ENCODE measurements around the gene DCTN3.

The DCTN3 gene

GRCh38 chr9:34620061-34620994 is at the start of gene DCTN3:
Gene DCTN3, minus strand, starts transcription at chr9:34620495. Its CDS starts 31 bp downstream, at chr9:34620464.
- peak; percentile 83 to 85 (median 85) for DNase-seq (ENCODE audit: low read depth in 2 of 3, low spot score in 1 of 3)

GRCh38 chr9:34665381-34666250 is 45.3 kb upstream of the DCTN3 start:
- peak; percentile 71 to 76 (median 76) for DNase-seq (ENCODE audit: low read depth in 2 of 3, low spot score in 1 of 3)

- DNase-seq (ENCODE audit: low read depth in 2 of 3, low spot score in 1 of 3), result no peak
Measured at GRCh38 chr9:34665067-34665380, 44.7 kb upstream of the DCTN3 start.

DNA sequence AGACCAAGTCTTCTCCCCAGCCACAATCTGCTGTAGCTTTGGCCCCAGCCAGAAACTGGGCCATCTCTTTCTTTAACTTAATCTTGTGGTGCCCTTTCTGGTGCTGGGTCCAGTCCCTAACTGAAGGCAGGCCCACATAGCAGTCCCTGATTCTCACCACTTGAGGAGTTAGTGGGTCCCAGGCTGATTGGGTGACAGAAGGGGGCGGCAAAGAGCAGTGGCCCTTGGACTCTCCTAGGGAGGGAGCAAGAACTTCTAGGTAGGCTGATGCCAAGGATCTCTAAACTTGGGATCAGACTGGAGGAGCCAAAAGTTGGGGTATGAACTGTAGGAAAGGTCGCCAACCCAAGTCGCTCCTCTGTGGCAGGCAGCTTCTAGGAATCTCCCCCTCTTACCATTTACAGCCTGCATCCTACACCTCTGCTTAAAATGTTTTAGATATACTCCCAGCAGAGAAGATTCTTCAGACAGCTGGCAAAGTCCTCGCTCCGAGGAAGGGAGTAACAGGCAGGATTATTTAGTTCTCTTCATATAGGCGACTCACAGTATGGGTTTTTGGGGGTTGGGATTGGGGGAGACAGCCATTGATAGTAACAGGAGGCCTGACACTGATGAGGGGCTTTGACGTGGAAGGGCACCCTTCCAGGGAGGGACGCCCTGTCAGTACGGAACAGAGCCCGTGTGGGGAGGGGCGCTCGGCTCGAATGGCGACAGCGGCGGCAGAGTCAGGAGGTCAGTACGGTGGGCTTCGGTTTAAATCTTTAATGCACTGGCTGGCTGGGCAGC is 44.2 kb upstream of the DCTN3 start:
- DNase-seq (ENCODE audit: low read depth in 2 of 3, low spot score in 1 of 3), result peak; percentile 49 to 69 (median 61)

- no peak for DNase-seq (ENCODE audit: low read depth in 2 of 3, low spot score in 1 of 3)
Measured at GRCh38 chr9:34663303-34663605, 43.0 kb upstream of the DCTN3 start.

DNA sequence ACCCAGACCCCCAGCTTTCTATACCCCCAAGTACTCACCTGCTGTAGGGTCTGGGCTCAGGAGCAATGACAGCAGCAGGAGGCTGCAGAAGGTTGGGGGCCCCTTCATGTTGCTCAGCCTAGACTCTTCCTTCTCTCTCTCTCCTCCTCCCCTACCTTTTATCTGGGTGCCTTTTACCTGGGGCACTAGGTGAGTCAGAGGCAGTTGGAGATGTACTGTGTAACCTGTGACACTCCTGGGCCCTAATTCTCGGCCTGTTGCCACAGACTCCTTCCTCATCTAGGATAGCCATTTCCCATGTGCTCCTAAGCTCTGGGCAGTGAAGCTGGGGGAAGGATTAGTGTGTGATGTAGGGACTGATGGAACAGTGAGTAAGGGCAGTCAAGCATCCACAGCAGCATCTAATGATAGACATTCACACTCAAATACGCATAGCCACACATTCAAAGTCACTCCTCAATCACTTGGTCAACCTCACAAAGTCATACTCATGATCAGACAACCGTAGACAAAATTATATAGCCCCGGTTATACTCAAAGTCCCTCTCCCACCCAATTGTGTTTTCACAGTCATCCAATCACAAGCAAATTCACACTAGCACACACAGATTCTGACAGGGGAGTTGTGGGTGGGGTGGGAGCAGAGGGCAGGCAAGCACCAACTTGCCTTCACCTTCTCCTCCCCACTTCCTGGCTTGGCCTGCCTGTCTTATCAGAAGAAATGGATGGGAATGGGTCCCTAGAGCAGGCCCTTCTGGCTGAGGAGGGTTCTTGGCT is 42.4 kb upstream of the DCTN3 start, which contains the start of gene CCL27:
TSS of gene CCL27 (minus strand) at position 132 of the 777 bp plus-strand sequence. CDS start at position 108, 24 bp downstream.
- DNase-seq (ENCODE audit: low read depth in 2 of 3, low spot score in 1 of 3), result no peak

- DNase-seq (ENCODE audit: low read depth in 2 of 3, low spot score in 1 of 3), result no peak
Measured at GRCh38 chr9:34659592-34660253, 39.4 kb upstream of the DCTN3 start.

DNA sequence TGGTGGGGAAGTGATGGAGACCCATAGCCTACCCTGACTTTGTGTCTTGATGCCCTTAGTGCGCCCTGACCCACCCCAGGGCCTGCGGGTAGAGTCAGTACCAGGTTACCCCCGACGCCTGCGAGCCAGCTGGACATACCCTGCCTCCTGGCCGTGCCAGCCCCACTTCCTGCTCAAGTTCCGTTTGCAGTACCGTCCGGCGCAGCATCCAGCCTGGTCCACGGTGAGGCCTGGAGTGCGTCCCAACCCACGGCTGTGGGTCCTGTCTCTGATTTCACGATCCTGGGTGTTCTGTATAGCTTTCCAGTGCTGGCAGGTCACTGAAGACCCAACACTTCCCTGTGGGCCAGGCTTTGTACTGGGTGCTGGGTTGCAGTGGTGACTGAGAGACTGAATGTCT is 38.2 kb upstream of the DCTN3 start:
- no peak for DNase-seq (ENCODE audit: low read depth in 2 of 3, low spot score in 1 of 3)

DNA sequence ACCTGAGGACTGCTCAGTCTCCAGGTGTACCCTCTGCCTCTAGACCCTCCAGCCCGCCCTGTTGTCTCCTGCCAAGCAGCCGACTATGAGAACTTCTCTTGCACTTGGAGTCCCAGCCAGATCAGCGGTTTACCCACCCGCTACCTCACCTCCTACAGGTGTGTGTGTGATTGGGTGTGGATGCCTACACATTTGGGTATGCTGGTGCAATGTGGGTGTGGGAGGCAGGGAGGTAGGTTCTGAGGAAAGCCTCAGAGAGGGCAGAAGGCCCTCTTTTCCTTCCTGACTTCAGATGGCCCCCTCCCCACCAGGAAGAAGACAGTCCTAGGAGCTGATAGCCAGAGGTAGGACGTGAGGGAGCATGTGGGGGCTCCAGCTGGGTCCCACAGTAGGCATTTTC is 36.7 kb upstream of the DCTN3 start:
- DNase-seq (ENCODE audit: low read depth in 2 of 3, low spot score in 1 of 3), result no peak

DNA sequence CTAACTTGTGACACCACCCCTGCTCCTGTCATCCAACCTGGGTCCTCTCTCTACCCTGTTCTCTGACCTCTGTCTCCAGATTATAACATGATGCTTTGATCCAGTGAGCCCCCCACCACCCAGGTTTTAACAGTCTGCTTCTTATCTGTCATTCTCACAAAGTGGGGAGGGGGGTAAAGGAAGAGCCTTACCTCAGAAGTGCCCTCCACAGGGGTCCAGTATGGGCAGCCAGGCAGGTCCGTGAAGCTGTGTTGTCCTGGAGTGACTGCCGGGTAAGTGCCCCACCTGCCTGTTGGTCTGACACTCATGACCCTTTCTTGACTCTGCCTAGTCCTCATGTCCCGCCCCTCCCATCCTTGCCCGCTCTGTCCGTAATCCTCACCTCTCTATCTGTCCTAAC is 35.1 kb upstream of the DCTN3 start:
- DNase-seq (ENCODE audit: low read depth in 2 of 3, low spot score in 1 of 3), result no peak

- DNase-seq (ENCODE audit: low read depth in 2 of 3, low spot score in 1 of 3), result no peak
Measured at GRCh38 chr9:34654323-34655051, 34.2 kb upstream of the DCTN3 start.

GRCh38 chr9:34653151-34654072 is 33.1 kb upstream of the DCTN3 start:
- DNase-seq (ENCODE audit: low read depth in 2 of 3, low spot score in 1 of 3), result no peak

DNA sequence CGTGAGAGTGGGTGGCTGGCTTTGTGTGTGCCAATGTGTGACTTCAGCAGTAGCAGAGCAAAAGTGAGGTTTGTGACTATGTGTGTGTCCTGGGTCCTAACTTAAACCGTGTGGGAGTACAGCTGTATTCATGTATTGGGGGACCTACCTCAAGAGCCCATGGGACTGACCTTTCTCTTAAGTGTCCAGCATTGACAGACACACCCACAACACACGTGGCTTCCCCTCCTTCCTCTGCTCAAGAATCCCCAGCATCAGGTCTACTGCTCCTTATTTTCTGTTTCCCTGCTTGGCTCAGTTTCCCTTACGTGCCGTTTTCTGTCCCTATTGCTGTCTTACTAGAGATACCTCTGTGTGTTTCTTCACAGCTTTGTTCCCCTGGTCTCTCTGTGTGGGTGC is 32.3 kb upstream of the DCTN3 start:
- DNase-seq (ENCODE audit: low read depth in 2 of 3, low spot score in 1 of 3), result no peak

DNA sequence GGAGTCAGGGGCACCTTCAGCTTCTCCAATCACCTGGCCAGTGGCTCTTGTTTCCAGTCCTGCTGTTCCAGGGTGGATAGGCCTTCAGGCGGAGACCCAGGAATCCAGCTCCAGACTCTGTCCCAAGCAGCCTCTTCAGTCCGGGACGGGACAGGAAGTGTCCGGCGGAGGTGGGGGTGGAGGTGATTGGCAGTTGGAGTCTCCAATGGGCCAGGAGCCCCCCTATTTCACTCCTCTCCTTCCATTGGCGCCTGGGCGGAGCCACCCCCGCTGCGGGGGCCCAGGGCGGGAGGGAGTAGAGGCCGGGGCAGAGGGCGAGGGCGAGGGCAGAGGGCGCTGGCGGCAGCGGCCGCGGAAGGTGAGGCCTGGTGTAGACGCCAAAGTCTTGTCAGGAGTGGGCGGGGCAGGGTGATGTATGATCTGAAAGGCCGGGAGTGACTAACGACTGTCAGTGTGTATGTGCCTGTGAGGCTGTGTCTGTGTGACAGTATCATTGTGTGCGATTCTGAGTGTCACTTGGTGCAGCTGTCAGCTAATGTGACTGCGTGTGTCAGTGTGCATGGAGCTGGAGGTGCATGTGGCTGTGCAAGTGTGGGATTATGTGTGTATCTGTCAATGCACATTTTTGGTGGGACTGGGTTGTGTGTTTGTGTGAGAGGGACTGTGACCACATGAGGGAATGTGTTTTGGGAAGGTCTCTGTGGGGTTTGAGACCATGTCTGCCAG is 31.7 kb upstream of the DCTN3 start, which contains the start of gene IL11RA:
TSS of gene IL11RA (plus strand) at position 310 of the 726 bp plus-strand sequence. CDS start 3,033 bp downstream, outside the sequence.
- peak in 2 of 3 donors; percentile 47 to 53 for DNase-seq (ENCODE audit: low read depth in 2 of 3, low spot score in 1 of 3)

DNA sequence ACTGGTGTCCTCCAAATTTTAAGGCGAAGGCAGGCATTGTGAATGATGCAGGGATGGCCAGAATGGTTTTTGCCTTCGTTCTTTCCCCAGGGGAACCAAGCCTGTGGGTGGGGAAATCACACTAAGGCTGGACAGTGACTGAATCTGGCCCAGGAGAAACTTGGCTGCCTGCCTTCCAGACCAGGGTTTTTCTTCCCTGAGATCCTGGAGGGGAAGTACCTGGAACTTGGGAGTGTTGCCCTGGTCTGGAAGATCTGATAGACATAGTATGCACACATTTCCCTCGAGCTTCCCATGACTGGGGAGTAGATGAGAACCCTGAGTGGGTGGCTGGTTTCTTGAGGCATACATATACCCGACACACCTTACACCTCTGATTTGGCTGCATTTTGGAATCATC is 31.0 kb upstream of the DCTN3 start:
- DNase-seq (ENCODE audit: low read depth in 2 of 3, low spot score in 1 of 3), result no peak

- no peak for DNase-seq (ENCODE audit: low read depth in 2 of 3, low spot score in 1 of 3)
Measured at GRCh38 chr9:34650816-34651215, 30.5 kb upstream of the DCTN3 start.

DNA sequence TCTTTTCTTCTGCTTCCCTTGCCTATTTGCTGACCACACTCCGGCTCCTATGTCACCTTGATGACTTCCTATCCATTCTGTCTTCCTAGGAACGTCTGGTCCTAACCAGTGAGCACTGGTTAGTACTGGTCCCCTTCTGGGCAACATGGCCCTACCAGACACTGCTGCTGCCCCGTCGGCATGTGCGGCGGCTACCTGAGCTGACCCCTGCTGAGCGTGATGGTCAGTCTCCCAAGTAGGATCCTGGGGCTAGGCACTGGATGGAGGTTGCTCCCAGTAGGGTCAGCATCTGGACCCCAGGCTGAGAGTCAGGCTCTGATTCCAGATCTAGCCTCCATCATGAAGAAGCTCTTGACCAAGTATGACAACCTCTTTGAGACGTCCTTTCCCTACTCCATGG is 28.4 kb upstream of the DCTN3 start:
- DNase-seq (ENCODE audit: low read depth in 2 of 3, low spot score in 1 of 3), result no peak

Measured in stimulated activated CD4-positive, alpha-beta T cell treated with anti-CD3 and anti-CD28 coated beads, Interleukin-12 subunit alpha, Interleukin-12 subunit beta, amount 100 ng/mL, for 48 hours (primary cell).